Transverse colon (tissue), 4 donors: ENCODE data around the gene TANK. TPM values are rescaled to one million over a fixed set of nuclear protein-coding genes. Genes with fewer than 3 reads are reported as not detected.

Source experiments
- DNase-seq: peaks from one replicate; pipeline ENCODE4 v3.0.0-alpha.2; 2019
- H3K27ac ChIP-seq, 4 donors: fragments of 200-600 bp; sonication (generic); 2 replicates each; pipeline ENCODE4 v1.5.1; 2016 to 2018; ENCODE audit warnings: inconsistent platforms in 4 of 4
- H3K27me3 ChIP-seq: fragments of 200-600 bp; sonication (generic); 2 replicates; pipeline ENCODE4 v1.5.1; 2017; ENCODE audit warnings: inconsistent platforms
- H3K36me3 ChIP-seq, 4 donors: fragments of 200-600 bp; sonication (generic); 2 replicates each; pipeline ENCODE4 v1.5.1; 2017 to 2019; ENCODE audit warnings: inconsistent platforms in 4 of 4
- H3K4me1 ChIP-seq, 4 donors: fragments of 200-600 bp; sonication (generic); 2 replicates each; pipeline ENCODE4 v1.5.1; 2017 to 2020; ENCODE audit warnings: inconsistent platforms in 4 of 4
- H3K4me3 ChIP-seq, 4 donors: fragments of 200-600 bp; sonication (generic); 1 replicate in 1 of 4; 2 replicates in 3 of 4; pipeline versions ENCODE4 v1.5.1 to v1.6.1; 2017 to 2019; ENCODE audit warnings: inconsistent platforms in 4 of 4
- H3K9me3 ChIP-seq, 2 donors: fragments of 200-600 bp; sonication (generic); 2 replicates each; pipeline ENCODE4 v1.5.1; 2017 to 2019; ENCODE audit warnings: inconsistent platforms in 2 of 2
- CTCF ChIP-seq, 5 experiments: fragments of 200-600 bp in 3 of 5; fragments of 450-650 bp in 2 of 5; sonication (generic) in 3 of 5; IDR thresholded peaks; 1 replicate in 2 of 5; 2 replicates in 3 of 5; pipeline ENCODE4 v1.5.1; 2016 to 2017; ENCODE audit warnings: antibody characterized with exemption in 5 of 5, inconsistent platforms in 3 of 5, mild to moderate bottlenecking in 2 of 5, moderate library complexity in 1 of 5
- EP300 ChIP-seq: sonication (generic); formaldehyde crosslinking; IDR thresholded peaks from one replicate; pipeline ENCODE4 v1.6.1; 2017; ENCODE audit warnings: antibody characterized with exemption, low read depth
- POLR2A ChIP-seq: fragments of 450-650 bp; IDR thresholded peaks from one replicate; pipeline ENCODE4 v1.6.1; 2016; ENCODE audit warnings: antibody characterized with exemption, mild to moderate bottlenecking, moderate library complexity
- POLR2AphosphoS5 ChIP-seq, 3 donors: sonication (generic); formaldehyde crosslinking; IDR thresholded peaks; one replicate each; pipeline ENCODE4 v1.6.1; 2016; ENCODE audit warnings: antibody characterized with exemption in 3 of 3
- WGBS, 2 donors: methylation state at CpG; one replicate each; pipeline ENCODE4 v1.1.5; 2018; ENCODE audit warnings: low coverage in 1 of 2; 5-methylcytosine and 5-hydroxymethylcytosine counted together
- in situ Hi-C, 4 donors: fragments of 200-750 bp; cut with MboI; loops; one replicate each; pipeline versions ENCODE4 v1.15.0 to v1.15.1; 2017; ENCODE audit warnings: low sequenced_read_pairs in 3 of 4, low pct_ligation_motif_present in 1 of 4, low pct_unique_long_range_greater_than_20kb in 1 of 4
- intact Hi-C: fragments of 100-400 bp; cut with DNase I; formaldehyde crosslinking; loops from one replicate; pipeline ENCODE4 v1.15.1; 2023; ENCODE audit warnings: low total_unique reads
- total RNA-seq, 4 donors: library from RNA; depleted of rRNA; stranded (reverse); fragments of >200 nt; gene quantifications; one replicate each; pipeline ENCODE4 v1.1.0, GENCODE V29; 2016

TANK gene
- total RNA-seq, 4 donors from 2014 or later: 35.0 to 107 (median 58.0) TPM

GRCh38 chr2:161117506-161117905 lies 42.7 kb upstream of the TANK start:
- Histone ChIP-seq H3K4me3 (no peak overlapping the region), H3K27ac (no peak overlapping the region), H3K27me3 (no peaks in the 10 kb centered on the region), H3K9me3 (no peaks in the 10 kb centered on the region), H3K36me3 (no peaks in the 10 kb centered on the region), H3K4me1 (peaks cover 0 to 3% (median under 1%) of the 10 kb centered on the region in 4 donors)
- 91 to 100% methylated on average over 2 of the region's 2 CpGs for WGBS, 2 donors
- DNase-seq: no peak
- in situ Hi-C loops: no loop called here
- intact Hi-C loops: no loop called here
- no peak for TF ChIP-seq CTCF (IDR thresholded peaks at IDR 0.05)
- TF ChIP-seq POLR2AphosphoS5 (IDR thresholded peaks at IDR 0.05): no peak
- TF ChIP-seq POLR2A: no peak
- no peak for TF ChIP-seq EP300

GRCh38 chr2:161118722-161119121 lies 41.5 kb upstream of the TANK start:
- Histone ChIP-seq H3K36me3 (no peaks in the 10 kb centered on the region), H3K4me3 (no peak overlapping the region), H3K27me3 (no peaks in the 10 kb centered on the region), H3K27ac (no peak overlapping the region), H3K4me1 (peaks cover 4 to 15% (median 13%) of the 10 kb centered on the region in 4 donors), H3K9me3 (no peaks in the 10 kb centered on the region)
- no peak for DNase-seq
- TF ChIP-seq EP300 (no peak), CTCF (IDR thresholded peaks at IDR 0.05) (no peak), POLR2AphosphoS5 (IDR thresholded peaks at IDR 0.05) (no peak), POLR2A (no peak)
- in situ Hi-C loops (no loop called here), intact Hi-C loops (no loop called here)

DNA sequence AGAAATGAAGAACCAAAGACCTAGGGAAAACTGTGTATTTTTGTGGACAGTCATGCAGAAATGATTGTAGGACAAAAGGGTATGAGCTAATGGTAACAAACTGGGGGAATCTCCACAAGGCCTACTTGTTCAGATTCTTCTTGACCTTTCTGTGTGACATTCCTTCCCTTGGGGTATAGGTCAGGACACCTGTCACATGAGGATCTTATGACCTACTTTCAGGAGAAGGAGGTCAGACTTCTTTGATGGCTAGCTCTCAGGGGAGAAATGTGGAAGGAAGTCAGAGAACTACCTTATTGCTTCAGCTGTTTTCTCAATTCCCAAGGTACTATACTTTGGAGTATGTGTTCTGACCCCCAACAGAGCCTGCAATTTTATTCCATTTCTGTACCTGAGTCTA lies 40.7 kb upstream of the TANK start:
- TF ChIP-seq POLR2AphosphoS5 (IDR thresholded peaks at IDR 0.05): no peak
- Histone ChIP-seq H3K4me1 (peaks cover 4 to 23% (median 18%) of the 10 kb centered on the region in 4 donors), H3K27me3 (no peaks in the 10 kb centered on the region), H3K27ac (no peak overlapping the region), H3K4me3 (no peak overlapping the region), H3K36me3 (no peaks in the 10 kb centered on the region), H3K9me3 (no peaks in the 10 kb centered on the region)
- intact Hi-C loops: no loop called here
- in situ Hi-C loops: no loop called here
- no peak for DNase-seq

- Histone ChIP-seq H3K9me3 (no peaks in the 10 kb centered on the region), H3K27ac (no peak overlapping the region), H3K4me1 (peaks cover 4 to 29% (median 19%) of the 10 kb centered on the region in 4 donors), H3K27me3 (no peaks in the 10 kb centered on the region), H3K36me3 (no peaks in the 10 kb centered on the region), H3K4me3 (no peak overlapping the region)
- TF ChIP-seq EP300 (no peak), POLR2A (no peak), CTCF (IDR thresholded peaks at IDR 0.05) (no peak), POLR2AphosphoS5 (IDR thresholded peaks at IDR 0.05) (no peak)
- intact Hi-C loops (no loop called here), in situ Hi-C loops (no loop called here)
- 91 to 93% methylated on average over 5 to 6 of the region's 6 CpGs for WGBS, 2 donors
- DNase-seq: no peak
Measured at GRCh38 chr2:161120775-161121174, 39.5 kb upstream of the TANK start.

DNA sequence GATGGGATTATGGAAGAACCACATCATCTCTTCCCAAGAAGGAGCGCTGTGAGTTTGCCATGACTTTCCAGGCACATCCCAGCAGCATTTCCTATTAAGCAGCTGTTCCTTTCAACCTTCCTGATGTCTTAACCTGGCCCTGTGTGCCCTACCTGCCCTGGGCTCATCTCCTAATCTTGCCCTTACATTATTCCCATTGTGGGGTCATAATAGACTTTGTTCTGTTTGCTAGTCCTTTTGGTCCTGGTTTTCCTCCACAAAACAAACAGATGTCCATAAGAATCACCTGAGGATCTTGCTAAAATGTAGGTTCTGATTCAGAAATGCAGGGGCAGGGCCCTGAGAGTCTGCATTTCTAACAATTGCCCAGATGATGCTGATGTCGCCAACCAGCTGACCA lies 38.6 kb upstream of the TANK start:
- in situ Hi-C loops (no loop called here), intact Hi-C loops (no loop called here)
- Histone ChIP-seq H3K36me3 (no peaks in the 10 kb centered on the region), H3K4me1 (peaks cover 4 to 29% (median 19%) of the 10 kb centered on the region in 4 donors), H3K27ac (no peak overlapping the region), H3K4me3 (no peak overlapping the region), H3K27me3 (no peaks in the 10 kb centered on the region), H3K9me3 (no peaks in the 10 kb centered on the region)
- WGBS, 2 donors: 80 to 100% methylated on average over 1 to 2 of the region's 2 CpGs
- TF ChIP-seq EP300: no peak
- no peak for TF ChIP-seq CTCF (IDR thresholded peaks at IDR 0.05)
- TF ChIP-seq POLR2A: no peak
- TF ChIP-seq POLR2AphosphoS5 (IDR thresholded peaks at IDR 0.05): no peak
- no peak for DNase-seq
